Hepatocyte (in vitro differentiated cells): ENCODE results near the gene WDR1. TPM values are rescaled to one million over a fixed set of nuclear protein-coding genes. Genes with fewer than 3 reads are reported as not detected.

Experiments used
- DNase-seq: peaks from one replicate; pipeline ENCODE4 v3.0.0-alpha.2; 2016; ENCODE audit warnings: low spot score
- H2AFZ ChIP-seq: fragments of 200-600 bp; sonication (generic); 2 replicates; pipeline ENCODE4 v1.6.0; 2016; ENCODE audit warnings: antibody characterized with exemption, mild to moderate bottlenecking
- H3K27ac ChIP-seq: fragments of 200-600 bp; sonication (generic); 2 replicates; pipeline ENCODE4 v1.5.1; 2016; ENCODE audit warnings: mild to moderate bottlenecking
- H3K27me3 ChIP-seq: fragments of 200-600 bp; sonication (generic); 2 replicates; pipeline ENCODE4 v1.6.1; 2016
- H3K36me3 ChIP-seq: fragments of 200-600 bp; sonication (generic); replicated peaks from 2 replicates; pipeline ENCODE4 v1.5.1; 2016; ENCODE audit warnings: low read depth; ENCODE audit not compliant: insufficient read depth
- H3K4me1 ChIP-seq: fragments of 200-600 bp; sonication (generic); 2 replicates; pipeline ENCODE4 v1.5.1; 2016; ENCODE audit warnings: mild to moderate bottlenecking, moderate library complexity; ENCODE audit not compliant: insufficient read depth
- H3K4me2 ChIP-seq: fragments of 200-600 bp; sonication (generic); 2 replicates; pipeline ENCODE4 v1.6.0; 2016
- H3K4me3 ChIP-seq: fragments of 200-600 bp; sonication (generic); 2 replicates; pipeline ENCODE4 v1.5.1; 2016; ENCODE audit warnings: mild to moderate bottlenecking
- H3K79me2 ChIP-seq: fragments of 200-600 bp; sonication (generic); 2 replicates; pipeline ENCODE4 v1.6.0; 2017; ENCODE audit warnings: mild to moderate bottlenecking
- H3K9me2 ChIP-seq: fragments of 200-600 bp; sonication (generic); replicated peaks from 2 replicates; pipeline ENCODE4 v1.6.0; 2017; ENCODE audit warnings: mild to moderate bottlenecking; ENCODE audit not compliant: insufficient read depth
- H3K9me3 ChIP-seq: fragments of 200-600 bp; sonication (generic); 2 replicates; pipeline ENCODE4 v1.5.1; 2016; ENCODE audit warnings: low read depth, mild to moderate bottlenecking
- H4K20me1 ChIP-seq: fragments of 200-600 bp; sonication (generic); 2 replicates; pipeline ENCODE4 v1.6.0; 2016; ENCODE audit warnings: mild to moderate bottlenecking; ENCODE audit not compliant: insufficient read depth, poor library complexity, severe bottlenecking
- EZH2 ChIP-seq: fragments of 200-600 bp; sonication (generic); IDR thresholded peaks from 2 replicates; pipeline ENCODE4 v1.6.1; 2016; ENCODE audit warnings: antibody characterized with exemption, mild to moderate bottlenecking, borderline replicate concordance
- EZH2phosphoT487 ChIP-seq: fragments of 200-600 bp; sonication (generic); IDR thresholded peaks from one replicate; pipeline ENCODE4 v1.6.1; 2018; ENCODE audit warnings: antibody characterized with exemption, mild to moderate bottlenecking, low read depth, moderate library complexity; ENCODE audit not compliant: unreplicated experiment, severe bottlenecking
- WGBS: methylation state at CpG from one replicate; pipeline ENCODE4 v1.1.6; 2016; ENCODE audit warnings: low lambda C conversion rate; ENCODE audit errors: missing lambda C conversion rate; 5-methylcytosine and 5-hydroxymethylcytosine counted together
- polyA plus RNA-seq: library from polyadenylated mRNA; unstranded; fragments of >200 nt; fragmentation: Nextera tagmentation; extraction: Ambion mirVana; gene quantifications from 2 replicates; pipeline ENCODE4 v1.2.1, GENCODE V29; 2016
- total RNA-seq: library from RNA; depleted of rRNA; stranded (reverse); fragments of >200 nt; gene quantifications from 2 replicates; pipeline ENCODE4 v1.2.3, GENCODE V29; 2014
- TF ChIP-seq, protein P1 (sequence below): fragments of 200-600 bp; sonication (generic); IDR thresholded peaks from 2 replicates; pipeline ENCODE4 v1.5.1; 2016; ENCODE audit warnings: antibody characterized with exemption, mild to moderate bottlenecking; ENCODE audit not compliant: poor library complexity

The WDR1 gene
- total and polyA plus RNA-seq, 2 experiments from 2014 or later: 176 to 179 TPM

- H3K4me1 ChIP-seq: no peaks in the 10 kb centered on the region
- WGBS: 95% methylated on average over 5 of the region's 5 CpGs
- H3K27me3 ChIP-seq: no peaks in the 10 kb centered on the region
- no peaks in the 10 kb centered on the region for H3K9me3 ChIP-seq
- H3K4me2 ChIP-seq: no peak overlapping the region
- H3K79me2 ChIP-seq: no peaks in the 10 kb centered on the region
- H3K36me3 ChIP-seq: no peaks in the 10 kb centered on the region
- no peak overlapping the region for H3K27ac ChIP-seq
- TF ChIP-seq EZH2 (no peak), EZH2phosphoT487 (no peak)
- TF ChIP-seq, protein P1, sequence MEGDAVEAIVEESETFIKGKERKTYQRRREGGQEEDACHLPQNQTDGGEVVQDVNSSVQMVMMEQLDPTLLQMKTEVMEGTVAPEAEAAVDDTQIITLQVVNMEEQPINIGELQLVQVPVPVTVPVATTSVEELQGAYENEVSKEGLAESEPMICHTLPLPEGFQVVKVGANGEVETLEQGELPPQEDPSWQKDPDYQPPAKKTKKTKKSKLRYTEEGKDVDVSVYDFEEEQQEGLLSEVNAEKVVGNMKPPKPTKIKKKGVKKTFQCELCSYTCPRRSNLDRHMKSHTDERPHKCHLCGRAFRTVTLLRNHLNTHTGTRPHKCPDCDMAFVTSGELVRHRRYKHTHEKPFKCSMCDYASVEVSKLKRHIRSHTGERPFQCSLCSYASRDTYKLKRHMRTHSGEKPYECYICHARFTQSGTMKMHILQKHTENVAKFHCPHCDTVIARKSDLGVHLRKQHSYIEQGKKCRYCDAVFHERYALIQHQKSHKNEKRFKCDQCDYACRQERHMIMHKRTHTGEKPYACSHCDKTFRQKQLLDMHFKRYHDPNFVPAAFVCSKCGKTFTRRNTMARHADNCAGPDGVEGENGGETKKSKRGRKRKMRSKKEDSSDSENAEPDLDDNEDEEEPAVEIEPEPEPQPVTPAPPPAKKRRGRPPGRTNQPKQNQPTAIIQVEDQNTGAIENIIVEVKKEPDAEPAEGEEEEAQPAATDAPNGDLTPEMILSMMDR: no peak
- H3K9me2 ChIP-seq: no peaks in the 10 kb centered on the region
- no peak overlapping the region for H2AFZ ChIP-seq
- H3K4me3 ChIP-seq: no peak overlapping the region
- no peaks in the 10 kb centered on the region for H4K20me1 ChIP-seq
- DNase-seq: no peak
These were observed 34.6 kb upstream of the WDR1 start for GRCh38 chr4:10151182-10151581.

DNA sequence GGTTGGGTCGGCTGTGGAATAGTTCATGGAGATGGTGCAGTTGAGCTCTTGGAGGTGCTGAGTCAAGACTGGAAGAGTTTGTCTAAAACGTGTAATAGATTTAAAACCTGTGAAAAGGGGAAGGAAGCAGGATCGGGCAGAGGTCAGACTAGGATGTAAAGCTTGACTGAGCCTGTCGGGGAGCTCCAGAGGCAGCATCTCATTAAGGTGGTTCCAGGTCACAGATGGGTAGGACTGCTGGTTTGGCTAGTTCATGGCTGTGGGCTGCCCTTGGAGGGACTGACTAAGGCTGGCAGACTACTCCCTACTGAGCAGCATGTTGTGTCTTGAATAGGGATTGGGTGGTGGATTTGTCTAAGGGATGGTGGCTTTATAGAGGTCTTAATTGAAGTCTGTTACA, 28.4 kb upstream of the WDR1 start:
- WGBS: 93% methylated on average over 4 of the region's 4 CpGs
- DNase-seq: no peak
- TF ChIP-seq EZH2: no peak
- TF ChIP-seq EZH2phosphoT487: no peak
- TF ChIP-seq, protein P1: no peak
- Histone ChIP-seq H4K20me1 (no peaks in the 10 kb centered on the region), H3K27ac (no peak overlapping the region), H3K4me2 (no peak overlapping the region), H3K9me3 (no peaks in the 10 kb centered on the region), H3K4me3 (no peak overlapping the region), H2AFZ (no peak overlapping the region), H3K36me3 (no peaks in the 10 kb centered on the region), H3K9me2 (no peaks in the 10 kb centered on the region), H3K27me3 (no peaks in the 10 kb centered on the region), H3K79me2 (no peaks in the 10 kb centered on the region), H3K4me1 (no peaks in the 10 kb centered on the region)

DNA sequence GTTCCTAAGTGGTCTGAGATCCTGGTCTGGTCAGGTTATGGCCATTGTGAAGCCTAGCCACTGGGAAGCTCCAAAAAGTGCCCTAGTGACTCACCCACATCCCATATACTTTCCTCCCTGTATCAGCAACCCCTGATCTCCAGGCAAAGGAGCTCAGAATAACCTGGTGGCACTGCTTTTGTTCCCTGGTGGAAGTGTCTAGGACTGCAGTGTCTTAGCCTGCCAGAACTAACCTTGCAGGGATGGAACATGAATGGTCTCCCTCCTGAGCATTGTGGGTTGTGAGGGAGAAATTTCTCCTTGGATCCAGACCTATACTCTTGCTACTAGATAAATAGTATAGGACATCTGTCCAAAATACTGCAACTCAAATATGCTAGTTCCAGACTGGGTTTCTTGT, 27.9 kb upstream of the WDR1 start:
- TF ChIP-seq, protein P1: no peak
- TF ChIP-seq EZH2 (no peak), EZH2phosphoT487 (no peak)
- no peaks in the 10 kb centered on the region for H3K36me3 ChIP-seq
- H3K4me2 ChIP-seq: no peak overlapping the region
- H3K4me1 ChIP-seq: no peaks in the 10 kb centered on the region
- no peaks in the 10 kb centered on the region for H4K20me1 ChIP-seq
- H2AFZ ChIP-seq: no peak overlapping the region
- H3K9me3 ChIP-seq: no peaks in the 10 kb centered on the region
- H3K27me3 ChIP-seq: no peaks in the 10 kb centered on the region
- H3K27ac ChIP-seq: no peak overlapping the region
- no peak overlapping the region for H3K4me3 ChIP-seq
- H3K79me2 ChIP-seq: no peaks in the 10 kb centered on the region
- no peaks in the 10 kb centered on the region for H3K9me2 ChIP-seq
- no peak for DNase-seq

- 86% methylated on average over 6 of the region's 6 CpGs for WGBS
These were observed 26.6 kb upstream of the WDR1 start for GRCh38 chr4:10143171-10143570.

More at GRCh38 chr4:10143171-10143570, 26.6 kb upstream of the WDR1 start:
- H3K4me2 ChIP-seq: no peak overlapping the region
- TF ChIP-seq EZH2phosphoT487 (no peak), EZH2 (no peak)
- TF ChIP-seq, protein P1: no peak
- H3K27ac ChIP-seq: no peak overlapping the region
- H3K9me3 ChIP-seq: no peaks in the 10 kb centered on the region
- no peaks in the 10 kb centered on the region for H3K9me2 ChIP-seq
- H3K4me1 ChIP-seq: no peaks in the 10 kb centered on the region
- H2AFZ ChIP-seq: no peak overlapping the region
- peaks cover 4% of the 10 kb centered on the region for H3K27me3 ChIP-seq
- H3K79me2 ChIP-seq: no peaks in the 10 kb centered on the region
- no peaks in the 10 kb centered on the region for H4K20me1 ChIP-seq
- H3K36me3 ChIP-seq: no peaks in the 10 kb centered on the region
- no peak overlapping the region for H3K4me3 ChIP-seq
- DNase-seq: no peak
